ENCODE data around the gene ARL8A.

Gene ARL8A

GRCh38 chr1:202130297-202130721 lies 14.2 kb downstream of the ARL8A start:
- TF ChIP-seq ZFX (IDR thresholded peaks at IDR 0.05; ENCODE audit: borderline replicate concordance) (no peak), CTCF (IDR thresholded peaks at IDR 0.05) (no peak)
- H3K27ac ChIP-seq, result no peak overlapping the region

DNA sequence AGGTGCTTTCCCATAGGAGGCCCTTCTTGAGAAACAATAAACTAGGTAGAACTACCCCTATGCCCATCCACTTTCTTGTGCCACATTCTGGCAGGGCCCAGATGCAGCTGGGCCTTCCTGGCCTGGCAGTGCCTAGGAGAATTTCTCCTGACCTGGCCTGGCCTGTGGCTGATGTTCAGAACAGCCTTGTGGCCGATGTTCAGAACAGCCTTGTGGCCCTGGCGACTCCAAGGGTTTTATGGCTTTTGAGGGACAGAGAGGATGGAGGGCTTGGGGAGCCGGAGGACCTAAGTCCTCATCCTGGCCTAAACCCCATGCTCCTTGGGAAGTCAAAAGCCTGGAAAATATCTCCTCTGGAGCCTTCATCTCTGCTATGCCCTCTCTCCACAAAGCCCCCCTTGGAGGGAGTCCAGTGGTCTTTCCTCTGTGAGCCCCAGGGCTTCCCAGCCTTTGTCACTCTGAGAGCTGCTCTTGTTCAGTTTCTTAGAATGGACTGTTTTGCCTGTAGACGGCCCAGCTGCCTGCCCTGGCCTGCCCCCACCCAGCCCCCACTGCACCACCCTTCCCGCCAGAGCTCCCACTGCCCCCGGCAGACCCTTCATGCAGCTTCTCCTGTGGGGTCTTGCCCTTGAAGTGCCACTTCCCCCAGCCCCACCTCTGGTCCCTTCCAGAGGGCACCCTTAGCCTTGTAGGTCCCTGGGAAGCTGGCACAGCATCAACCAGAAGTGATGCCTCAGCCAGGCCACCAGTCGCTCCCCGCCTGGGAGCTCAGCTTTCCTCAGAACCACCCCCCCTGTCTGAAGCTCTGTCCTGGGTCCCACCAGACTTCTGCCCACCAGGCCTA lies 14.9 kb downstream of the ARL8A start:
- no peak overlapping the region for H3K27ac ChIP-seq
- TF ChIP-seq ZFX (IDR thresholded peaks at IDR 0.05; ENCODE audit: borderline replicate concordance) (no peak), CTCF (IDR thresholded peaks at IDR 0.05) (no peak)

DNA sequence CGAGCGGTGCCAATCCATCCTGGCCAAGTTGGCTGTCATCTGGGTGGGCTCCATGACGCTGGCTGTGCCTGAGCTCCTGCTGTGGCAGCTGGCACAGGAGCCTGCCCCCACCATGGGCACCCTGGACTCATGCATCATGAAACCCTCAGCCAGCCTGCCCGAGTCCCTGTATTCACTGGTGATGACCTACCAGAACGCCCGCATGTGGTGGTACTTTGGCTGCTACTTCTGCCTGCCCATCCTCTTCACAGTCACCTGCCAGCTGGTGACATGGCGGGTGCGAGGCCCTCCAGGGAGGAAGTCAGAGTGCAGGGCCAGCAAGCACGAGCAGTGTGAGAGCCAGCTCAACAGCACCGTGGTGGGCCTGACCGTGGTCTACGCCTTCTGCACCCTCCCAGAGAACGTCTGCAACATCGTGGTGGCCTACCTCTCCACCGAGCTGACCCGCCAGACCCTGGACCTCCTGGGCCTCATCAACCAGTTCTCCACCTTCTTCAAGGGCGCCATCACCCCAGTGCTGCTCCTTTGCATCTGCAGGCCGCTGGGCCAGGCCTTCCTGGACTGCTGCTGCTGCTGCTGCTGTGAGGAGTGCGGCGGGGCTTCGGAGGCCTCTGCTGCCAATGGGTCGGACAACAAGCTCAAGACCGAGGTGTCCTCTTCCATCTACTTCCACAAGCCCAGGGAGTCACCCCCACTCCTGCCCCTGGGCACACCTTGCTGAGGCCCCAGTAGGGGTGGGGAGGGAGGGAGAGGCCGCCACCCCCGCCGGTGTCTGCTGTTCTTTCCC lies 16.5 kb downstream of the ARL8A start:
- TF ChIP-seq ZFX (IDR thresholded peaks at IDR 0.05; ENCODE audit: borderline replicate concordance), result no peak
- TF ChIP-seq CTCF (IDR thresholded peaks at IDR 0.05), result no peak
- no peak overlapping the region for H3K27ac ChIP-seq

DNA sequence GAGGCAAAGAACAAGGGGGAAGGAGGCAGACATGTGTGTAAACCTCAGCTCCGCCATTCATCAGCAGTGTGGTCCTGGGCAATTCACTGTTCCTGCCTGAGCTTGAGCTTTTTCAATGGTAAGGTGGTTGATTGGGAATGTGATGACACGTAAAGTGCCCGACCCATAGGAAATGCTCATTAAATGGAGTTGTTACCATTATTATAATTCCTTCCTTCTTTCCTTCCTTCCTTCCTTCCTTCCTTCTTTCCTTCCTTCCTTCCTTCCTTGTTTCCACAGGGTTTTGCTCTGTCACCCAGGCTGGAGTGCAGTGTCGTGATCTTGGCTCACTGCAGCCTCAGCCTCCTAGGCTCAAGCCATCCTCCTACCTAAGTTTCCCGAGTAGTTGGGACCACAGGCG lies 17.5 kb downstream of the ARL8A start:
- no peak overlapping the region for H3K27ac ChIP-seq
- TF ChIP-seq CTCF (IDR thresholded peaks at IDR 0.05) (no peak), ZFX (IDR thresholded peaks at IDR 0.05; ENCODE audit: borderline replicate concordance) (no peak)

- no peak overlapping the region for H3K27ac ChIP-seq
- TF ChIP-seq ZFX (IDR thresholded peaks at IDR 0.05; ENCODE audit: borderline replicate concordance) (no peak), CTCF (IDR thresholded peaks at IDR 0.05) (no peak)
These were observed 18.1 kb downstream of the ARL8A start for GRCh38 chr1:202126426-202126825.

- H3K27ac ChIP-seq, result no peak overlapping the region
- TF ChIP-seq CTCF (IDR thresholded peaks at IDR 0.05) (no peak), ZFX (IDR thresholded peaks at IDR 0.05; ENCODE audit: borderline replicate concordance) (no peak)
These were observed 18.9 kb downstream of the ARL8A start for GRCh38 chr1:202125611-202126010.

DNA sequence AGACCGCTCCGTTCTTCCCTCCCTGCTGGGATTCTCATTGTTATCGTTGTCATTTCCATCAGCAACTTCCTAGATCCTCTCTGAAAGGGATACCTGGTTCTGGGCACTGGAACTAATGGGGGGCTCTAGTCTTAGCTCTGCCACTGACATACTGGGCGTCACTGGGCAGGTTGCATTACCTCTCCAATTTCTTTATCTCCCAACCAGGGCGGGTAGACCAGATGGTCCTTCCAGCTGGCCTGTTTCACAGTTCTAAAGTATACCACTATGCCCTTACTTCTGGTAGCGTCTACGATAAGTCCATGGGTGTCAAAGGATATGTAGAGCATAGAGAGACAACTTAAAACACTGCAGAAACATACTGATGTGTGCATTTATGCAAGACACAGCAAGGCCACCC lies 20.4 kb downstream of the ARL8A start:
- no peak for TF ChIP-seq CTCF (IDR thresholded peaks at IDR 0.05)
- TF ChIP-seq ZFX (IDR thresholded peaks at IDR 0.05; ENCODE audit: borderline replicate concordance), result no peak

More for the DNA sequence above, 20.4 kb downstream of the ARL8A start:
- H3K27ac ChIP-seq, result no peak overlapping the region

All from 22Rv1 (cell line).